Measurements from ENCODE around the gene MACROD2.

Gene MACROD2

GRCh38 chr20:15623215-15623614 lies 1627.9 kb downstream of the MACROD2 start:
- DNase-seq: no peak

- DNase-seq: no peak
Observed at GRCh38 chr20:15625981-15626380, 1630.7 kb downstream of the MACROD2 start.

- no peak for DNase-seq
Observed at GRCh38 chr20:15627089-15627488, 1631.8 kb downstream of the MACROD2 start.

GRCh38 chr20:15627501-15627903 lies 1632.2 kb downstream of the MACROD2 start:
- no peak for DNase-seq

DNA sequence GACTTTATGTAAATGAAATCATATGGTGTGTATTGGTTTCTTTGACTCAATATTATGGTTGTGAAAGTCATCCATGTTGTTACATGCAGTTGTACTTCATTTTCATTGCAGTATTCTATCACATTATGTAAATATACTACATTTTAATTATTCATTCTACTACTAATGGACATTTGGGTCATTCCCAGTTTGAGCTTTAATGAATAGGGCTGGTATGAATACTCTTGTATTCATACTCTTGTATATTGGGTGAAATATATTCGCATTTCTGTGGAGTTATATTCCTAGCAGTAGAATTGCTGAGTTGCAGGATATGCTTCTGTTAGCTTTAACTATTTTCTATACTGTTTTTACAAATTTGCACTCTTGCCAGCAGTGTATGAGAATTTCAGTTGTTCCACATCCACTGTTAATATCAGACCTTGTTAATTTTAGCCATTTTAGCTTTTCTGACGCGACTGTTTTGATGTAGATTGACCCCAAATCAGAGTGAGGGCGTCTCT lies 1633.6 kb downstream of the MACROD2 start:
- no peak for DNase-seq

DNA sequence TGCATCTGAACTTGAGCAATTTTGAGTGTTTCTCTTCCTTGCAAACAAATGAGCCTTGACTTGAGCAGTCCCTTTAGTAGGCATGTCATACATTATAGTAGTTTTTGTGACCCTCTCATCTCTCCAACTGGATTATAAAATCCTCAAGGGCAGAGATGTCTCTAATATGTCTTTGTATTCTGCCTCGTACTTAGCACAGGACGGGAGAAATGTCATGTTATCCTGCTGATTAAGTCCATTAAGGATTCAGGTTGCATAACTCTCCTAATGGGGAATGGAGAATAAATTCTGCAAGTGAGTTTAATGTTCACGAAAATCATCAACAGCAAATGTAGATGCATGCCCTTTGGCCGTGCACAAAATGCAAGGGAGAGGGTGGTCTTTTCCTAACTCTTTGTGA lies 1635.0 kb downstream of the MACROD2 start:
- no peak for DNase-seq

DNA sequence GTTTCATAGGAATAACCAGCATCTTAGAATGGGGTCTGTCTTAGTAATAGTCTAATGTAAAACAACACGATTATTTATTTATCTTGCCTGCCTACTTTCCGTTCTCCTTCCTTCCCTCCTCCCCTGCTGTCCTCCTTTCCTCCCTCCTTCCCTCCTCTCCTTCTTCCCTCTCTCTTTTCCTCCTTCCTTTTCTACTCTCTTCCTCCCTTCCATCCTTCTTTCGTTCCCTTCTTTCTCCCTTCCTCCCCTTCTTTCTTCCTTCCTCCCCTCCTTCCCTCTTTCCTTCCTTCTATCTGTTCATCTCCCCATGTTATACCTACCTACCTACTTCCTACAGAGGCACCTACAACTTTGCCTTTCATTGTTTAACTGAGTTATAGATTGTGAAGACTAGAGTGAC lies 1637.4 kb downstream of the MACROD2 start:
- DNase-seq: no peak

DNA sequence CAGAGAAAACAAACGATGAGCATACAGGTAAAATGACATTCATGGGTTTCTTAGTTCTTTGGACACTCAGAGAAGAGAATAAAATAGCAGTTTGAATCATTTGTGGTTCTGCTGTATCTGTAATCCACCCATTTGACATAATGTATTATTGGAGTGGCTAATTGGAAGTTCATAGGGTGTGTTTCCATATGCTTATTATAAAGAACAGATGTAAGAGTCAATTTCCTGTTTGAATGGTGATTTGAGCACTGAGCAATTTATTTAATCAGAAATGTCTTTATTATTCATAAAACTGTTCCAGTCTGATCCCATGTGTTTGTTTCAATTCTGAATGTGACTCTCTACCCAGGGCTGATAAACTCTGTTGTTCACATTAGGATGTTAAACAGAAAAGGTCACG lies 1638.8 kb downstream of the MACROD2 start:
- DNase-seq: no peak

DNA sequence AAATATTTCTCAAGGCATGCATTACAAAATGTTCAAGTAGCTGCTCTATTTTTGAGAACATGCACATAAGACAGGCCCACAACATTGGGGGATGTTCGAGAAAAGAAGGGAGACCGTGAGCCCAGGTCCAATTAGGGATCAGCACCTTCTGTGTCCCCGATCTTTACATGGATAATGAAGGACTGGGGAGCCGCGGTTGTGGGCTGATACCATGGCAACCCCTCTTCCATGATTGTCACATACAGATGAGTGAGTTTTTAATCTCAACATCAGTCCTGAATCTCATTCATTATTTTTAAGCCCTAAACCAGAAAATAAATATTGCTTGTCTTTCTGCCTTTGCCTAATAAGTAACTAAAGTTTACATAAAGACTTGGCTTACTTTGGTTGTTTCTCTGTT lies 1642.2 kb downstream of the MACROD2 start:
- no peak for DNase-seq

DNA sequence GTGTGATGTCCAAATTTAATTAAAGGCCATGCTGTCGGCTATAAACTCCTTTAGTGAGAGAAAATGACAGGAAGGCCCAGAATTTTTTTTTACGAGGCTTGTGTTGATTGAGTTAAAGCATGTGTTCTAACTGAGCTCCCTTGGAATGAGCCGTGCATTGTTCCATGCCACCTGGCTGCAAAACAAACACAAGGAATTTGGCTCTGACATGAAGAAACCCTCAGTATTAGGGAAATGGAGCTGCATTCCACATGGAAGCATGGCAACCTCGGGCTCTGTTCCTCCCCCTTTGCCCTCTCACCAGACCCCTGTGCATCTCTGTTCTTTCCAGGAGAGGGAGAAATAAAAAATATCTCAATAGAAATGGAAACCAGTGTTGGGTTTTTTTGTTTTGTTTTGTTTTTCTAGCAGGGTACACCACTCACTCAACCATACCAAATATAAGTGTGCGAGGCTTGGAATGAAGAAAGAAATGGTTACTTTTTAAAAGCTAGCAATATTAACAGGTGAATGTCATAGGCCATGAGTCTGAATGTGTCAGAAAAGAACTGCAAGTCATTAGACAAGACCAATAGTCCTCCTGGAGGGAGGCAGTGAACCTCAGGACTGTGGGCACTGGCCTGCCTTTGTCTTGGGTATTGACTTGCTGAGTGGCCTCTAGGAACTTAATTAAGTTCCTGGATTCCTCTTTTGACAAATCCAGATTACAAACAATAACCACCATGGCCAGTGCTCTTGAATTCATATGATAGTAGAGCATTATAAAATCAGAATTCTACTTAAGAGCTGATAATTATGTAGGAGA lies 1642.8 kb downstream of the MACROD2 start:
- DNase-seq: no peak

DNA sequence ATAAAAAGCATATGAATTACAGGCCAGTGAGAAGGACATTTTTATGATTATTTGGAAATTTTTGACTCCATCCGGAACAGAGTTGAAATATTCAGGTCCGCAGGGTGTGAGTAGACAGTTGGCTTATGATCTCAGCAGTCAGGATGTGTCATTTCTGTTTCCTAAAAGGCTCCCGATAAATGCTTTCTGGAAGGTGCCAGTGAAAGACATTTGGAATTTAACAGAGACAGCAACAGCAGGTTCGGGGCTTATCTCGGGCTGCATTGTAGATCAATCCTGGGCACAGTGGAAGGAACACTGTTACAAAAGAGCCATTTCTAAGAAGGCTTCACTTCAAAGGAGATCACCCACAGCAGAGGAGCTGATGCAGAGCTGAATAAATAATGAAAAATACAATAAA lies 1643.5 kb downstream of the MACROD2 start:
- no peak for DNase-seq

GRCh38 chr20:15639839-15640238 lies 1644.5 kb downstream of the MACROD2 start:
- no peak for DNase-seq

DNA sequence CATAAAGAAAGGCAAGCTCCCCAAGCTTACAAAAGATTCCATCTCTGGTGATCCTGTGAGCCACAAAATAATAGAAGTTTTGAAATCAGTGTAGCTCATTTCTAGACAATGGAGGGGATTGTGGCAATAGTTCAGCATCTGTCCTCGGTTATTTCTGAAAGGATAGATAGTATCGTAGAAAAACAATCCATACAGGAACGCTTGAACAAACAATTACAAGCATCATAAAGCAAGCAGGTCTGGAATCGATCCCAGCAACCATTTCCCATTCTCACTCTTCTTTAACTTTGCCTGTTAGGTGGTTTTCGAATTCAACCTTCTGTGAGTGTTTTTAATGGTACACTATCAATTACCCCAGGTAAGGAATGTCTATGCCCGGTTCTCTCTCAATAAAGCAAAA lies 1646.8 kb downstream of the MACROD2 start:
- DNase-seq: no peak

- DNase-seq: no peak
Observed at GRCh38 chr20:15642676-15643075, 1647.4 kb downstream of the MACROD2 start.

- no peak for DNase-seq
Observed at GRCh38 chr20:15643713-15644112, 1648.4 kb downstream of the MACROD2 start.

DNA sequence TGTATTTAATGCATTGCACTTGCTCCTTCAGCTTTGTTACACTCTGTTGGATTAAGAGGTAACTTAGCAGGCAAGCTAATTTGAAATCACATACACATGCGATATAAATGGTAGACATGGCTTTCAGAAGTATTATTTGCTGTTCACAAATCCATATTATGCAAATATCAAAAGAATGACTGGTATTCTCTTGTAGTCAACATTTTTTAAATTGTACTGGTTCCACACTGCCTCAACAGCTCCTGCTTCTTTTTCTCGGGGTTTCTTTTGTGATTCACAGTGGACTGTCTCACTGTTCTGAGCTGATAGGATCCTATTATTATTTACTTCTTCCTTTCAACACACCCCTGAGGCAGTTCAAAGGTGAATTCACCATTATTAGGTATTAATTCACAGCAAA lies 1650.5 kb downstream of the MACROD2 start:
- DNase-seq: no peak

DNA sequence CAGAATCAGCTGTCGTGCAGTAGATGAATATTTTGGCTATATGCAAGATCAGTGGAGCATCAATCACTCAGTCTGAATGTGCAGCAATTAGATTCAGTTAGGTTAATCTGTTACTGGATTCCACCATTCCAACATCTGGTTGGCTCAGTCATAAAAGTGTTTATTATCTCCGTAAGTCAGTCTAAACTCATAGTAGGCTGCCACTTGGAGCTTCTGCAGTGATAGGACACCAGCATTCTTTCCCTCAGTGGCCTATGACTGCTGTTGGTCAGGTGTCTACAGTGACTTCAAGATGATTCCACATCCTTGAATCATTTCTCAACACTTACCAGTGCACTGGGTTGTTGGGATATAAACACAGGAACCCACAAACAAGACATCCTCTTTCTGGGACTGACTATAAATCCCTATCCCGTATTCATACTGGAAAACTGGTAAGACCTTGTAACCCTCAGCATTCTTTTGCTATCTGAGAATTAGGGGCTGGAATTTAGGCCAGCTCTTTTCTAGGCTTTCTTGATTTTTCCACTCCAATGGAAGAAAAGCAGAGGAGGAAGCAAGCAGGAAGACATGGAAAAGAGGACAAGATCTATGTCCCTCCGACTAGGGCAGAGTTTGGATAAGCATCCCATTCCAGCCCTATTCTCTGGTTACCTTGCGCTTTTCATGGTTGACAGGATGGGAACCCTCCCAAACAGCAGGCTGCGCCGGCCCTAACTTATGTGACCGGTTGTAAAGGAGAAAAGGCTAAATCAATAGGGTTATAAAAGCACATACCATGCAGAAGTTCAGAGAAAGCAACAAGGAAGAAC lies 1658.3 kb downstream of the MACROD2 start:
- DNase-seq: no peak

DNA sequence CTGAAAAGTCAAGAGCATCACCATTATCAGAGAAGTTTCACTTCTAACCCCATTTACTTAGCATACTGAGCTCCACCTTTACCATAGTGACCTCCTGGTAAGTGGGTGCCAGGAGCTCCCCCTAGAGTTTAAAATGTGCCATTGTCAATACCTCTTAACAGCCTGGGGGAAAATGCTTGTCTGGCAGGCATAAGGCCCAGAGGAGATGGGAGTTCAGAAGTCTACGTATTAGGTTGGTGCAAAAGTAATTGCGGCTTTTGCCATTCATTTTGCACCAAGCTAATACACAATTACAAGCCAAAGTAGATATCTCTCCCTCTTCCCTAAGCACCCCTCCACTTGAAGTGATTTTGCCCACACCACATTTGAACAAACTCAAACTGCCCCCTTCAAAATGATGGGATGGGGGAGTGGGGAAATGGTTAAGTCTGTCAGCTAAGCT lies 1658.9 kb downstream of the MACROD2 start:
- no peak for DNase-seq

GRCh38 chr20:15655295-15655874 lies 1660.1 kb downstream of the MACROD2 start:
- DNase-seq: no peak

DNA sequence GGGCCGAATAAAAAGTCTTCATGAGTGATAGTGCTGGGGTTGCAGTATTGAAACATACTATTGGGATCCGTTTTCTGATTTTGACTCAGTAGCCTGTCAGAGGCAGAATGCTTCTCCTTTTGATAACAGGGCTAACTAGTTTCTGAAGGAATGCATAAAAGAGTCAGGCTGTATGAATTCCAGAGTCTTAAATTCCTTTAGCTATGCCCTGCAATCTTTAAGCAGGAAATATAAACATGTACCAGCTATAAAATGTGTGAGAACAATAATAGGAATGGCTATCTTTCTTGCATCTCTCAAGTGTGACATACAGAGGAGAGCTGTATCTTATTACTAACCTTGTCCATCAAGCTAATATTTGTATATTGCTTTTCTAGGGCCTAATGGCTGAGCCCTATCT lies 1660.8 kb downstream of the MACROD2 start:
- no peak for DNase-seq

- no peak for DNase-seq
Observed at GRCh38 chr20:15658295-15658694, 1663.0 kb downstream of the MACROD2 start.

GRCh38 chr20:15673206-15673605 lies 1677.9 kb downstream of the MACROD2 start:
- no peak for DNase-seq

- no peak for DNase-seq
Observed at GRCh38 chr20:15674253-15675060, 1679.1 kb downstream of the MACROD2 start.

Measured in activated naive CD4-positive, alpha-beta T cell (primary cell).